ENCODE results near the gene CTSZ. TPM values are rescaled to one million over a fixed set of nuclear protein-coding genes. Genes with fewer than 3 reads are reported as not detected.
A peak's percentile ranks its signal among the peaks of the same experiment; 100 is the strongest.

The CTSZ gene
- total RNA-seq, 1 donor, result 223 TPM

GRCh38 chr20:59003836-59004492 is 3.1 kb downstream of the CTSZ start:
- H3K79me2 ChIP-seq (ENCODE audit: insufficient read depth, low read length), result peaks cover 57% of the 10 kb centered on the region
- H3K36me3 ChIP-seq (ENCODE audit: insufficient read depth, low read length), result peaks cover 45% of the 10 kb centered on the region
- H3K4me3 ChIP-seq (ENCODE audit: insufficient read depth, low read length), result no peak overlapping the region
- H4K20me1 ChIP-seq (ENCODE audit: insufficient read depth, low read length), result peaks cover 24% of the 10 kb centered on the region
- peak; percentile 77 for DNase-seq (ENCODE audit: insufficient read length, low spot score, missing footprints)
- peaks cover 21% of the 10 kb centered on the region for H3K4me1 ChIP-seq (ENCODE audit: insufficient read depth, low read length)
- H3K9me3 ChIP-seq (ENCODE audit: low read depth, low read length), result no peaks in the 10 kb centered on the region
- no peak overlapping the region for H3K27ac ChIP-seq (ENCODE audit: low read depth, low read length)
- no peak overlapping the region for H2AFZ ChIP-seq (ENCODE audit: low read length)
- TF ChIP-seq CTCF (IDR thresholded peaks at IDR 0.05; ENCODE audit: extremely low read depth, low read depth, low read length), result no peak
- H3K4me2 ChIP-seq (ENCODE audit: insufficient read depth, low read length), result no peak overlapping the region
- no peaks in the 10 kb centered on the region for H3K27me3 ChIP-seq (ENCODE audit: insufficient read depth, low read length)

GRCh38 chr20:59002874-59003399 is 4.1 kb downstream of the CTSZ start:
- Histone ChIP-seq H3K4me1 (ENCODE audit: insufficient read depth, low read length) (peaks cover 21% of the 10 kb centered on the region), H2AFZ (ENCODE audit: low read length) (no peak overlapping the region), H3K27me3 (ENCODE audit: insufficient read depth, low read length) (no peaks in the 10 kb centered on the region), H3K4me2 (ENCODE audit: insufficient read depth, low read length) (no peak overlapping the region), H3K79me2 (ENCODE audit: insufficient read depth, low read length) (peaks cover 57% of the 10 kb centered on the region), H3K4me3 (ENCODE audit: insufficient read depth, low read length) (no peak overlapping the region), H3K36me3 (ENCODE audit: insufficient read depth, low read length) (peaks cover 55% of the 10 kb centered on the region), H4K20me1 (ENCODE audit: insufficient read depth, low read length) (peaks cover 24% of the 10 kb centered on the region), H3K9me3 (ENCODE audit: low read depth, low read length) (no peaks in the 10 kb centered on the region), H3K27ac (ENCODE audit: low read depth, low read length) (no peak overlapping the region)
- TF ChIP-seq CTCF (IDR thresholded peaks at IDR 0.05; ENCODE audit: extremely low read depth, low read depth, low read length), result no peak
- DNase-seq (ENCODE audit: insufficient read length, low spot score, missing footprints), result no peak

- Histone ChIP-seq H3K9me3 (ENCODE audit: low read depth, low read length) (no peaks in the 10 kb centered on the region), H3K4me2 (ENCODE audit: insufficient read depth, low read length) (no peak overlapping the region), H2AFZ (ENCODE audit: low read length) (no peak overlapping the region), H3K27me3 (ENCODE audit: insufficient read depth, low read length) (no peaks in the 10 kb centered on the region), H4K20me1 (ENCODE audit: insufficient read depth, low read length) (peaks cover 24% of the 10 kb centered on the region), H3K36me3 (ENCODE audit: insufficient read depth, low read length) (peaks cover 61% of the 10 kb centered on the region), H3K4me3 (ENCODE audit: insufficient read depth, low read length) (no peak overlapping the region), H3K79me2 (ENCODE audit: insufficient read depth, low read length) (peaks cover 57% of the 10 kb centered on the region), H3K27ac (ENCODE audit: low read depth, low read length) (no peak overlapping the region), H3K4me1 (ENCODE audit: insufficient read depth, low read length) (peaks cover 21% of the 10 kb centered on the region)
- TF ChIP-seq CTCF (IDR thresholded peaks at IDR 0.05; ENCODE audit: extremely low read depth, low read depth, low read length), result no peak
- peak; percentile 64 for DNase-seq (ENCODE audit: insufficient read length, low spot score, missing footprints)
Measured at GRCh38 chr20:59002388-59002787, 4.7 kb downstream of the CTSZ start.

GRCh38 chr20:59001449-59002171 is 5.4 kb downstream of the CTSZ start:
- peaks cover 68% of the 10 kb centered on the region for H3K36me3 ChIP-seq (ENCODE audit: insufficient read depth, low read length)
- no peaks in the 10 kb centered on the region for H3K9me3 ChIP-seq (ENCODE audit: low read depth, low read length)
- H2AFZ ChIP-seq (ENCODE audit: low read length), result no peak overlapping the region
- H3K4me1 ChIP-seq (ENCODE audit: insufficient read depth, low read length), result peaks cover 20% of the 10 kb centered on the region
- no peak for TF ChIP-seq CTCF (IDR thresholded peaks at IDR 0.05; ENCODE audit: extremely low read depth, low read depth, low read length)
- no peak overlapping the region for H3K4me3 ChIP-seq (ENCODE audit: insufficient read depth, low read length)
- no peak overlapping the region for H3K27ac ChIP-seq (ENCODE audit: low read depth, low read length)
- H4K20me1 ChIP-seq (ENCODE audit: insufficient read depth, low read length), result peaks cover 24% of the 10 kb centered on the region
- H3K4me2 ChIP-seq (ENCODE audit: insufficient read depth, low read length), result no peak overlapping the region
- peaks cover 54% of the 10 kb centered on the region for H3K79me2 ChIP-seq (ENCODE audit: insufficient read depth, low read length)
- DNase-seq (ENCODE audit: insufficient read length, low spot score, missing footprints), result peak; percentile 79
- no peaks in the 10 kb centered on the region for H3K27me3 ChIP-seq (ENCODE audit: insufficient read depth, low read length)

Measured in osteoblast (primary cell).